Measurements from ENCODE around the gene MYB. TPM values are rescaled to one million over a fixed set of nuclear protein-coding genes. Genes with fewer than 3 reads are reported as not detected.

The MYB gene
- total and polyA plus RNA-seq, 2 of the 8 experiments (the other 6 are each of a cell fraction or from before 2014, with no cell fraction given): 4.0 to 7.6 TPM

DNA sequence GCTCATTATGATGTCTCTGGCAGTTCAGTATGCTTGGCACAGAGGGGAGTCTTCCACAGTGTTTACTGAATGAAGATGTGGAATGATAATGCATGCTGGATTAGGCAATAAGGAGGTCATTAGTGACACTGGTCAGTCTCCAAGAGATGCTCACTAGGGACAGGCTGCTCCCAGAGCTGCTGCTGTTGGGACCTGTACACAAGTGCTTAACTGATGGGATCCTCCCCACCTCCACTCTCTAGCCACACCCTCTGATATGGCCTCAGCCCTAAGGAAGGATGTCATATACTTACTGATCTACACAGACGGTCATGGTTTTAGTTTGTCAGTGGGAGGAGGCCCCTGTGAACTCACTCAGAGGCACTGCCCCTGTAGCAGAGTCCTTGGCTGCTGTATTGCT is 73.4 kb downstream of the MYB start:
- Histone ChIP-seq H3K4me1 (replicated peaks in 1 of 4; ENCODE audit: control insufficient read depth in 3 of 4, insufficient read depth in 4 of 4, low read length in 3 of 4) (peaks cover 4 to 28% (median 24%) of the 10 kb centered on the region in 4 experiments), H3K18ac (ENCODE audit: extremely low read depth, low read length) (no peak overlapping the region), H3K56ac (replicated peaks; ENCODE audit: insufficient read length, low read depth, low read length) (no peak overlapping the region), H3K14ac (ENCODE audit: insufficient read length) (no peak overlapping the region), H2BK5ac (ENCODE audit: low read depth, low read length) (0 out of 2 replicates have a peak overlapping the region, but pooled peaks have one; percentile 3), H3K4me3 (ENCODE audit: extremely low read depth in 1 of 4, insufficient read depth in 2 of 4, low read depth in 3 of 4, low read length in 4 of 4) (no peak overlapping the region), H3K9me3 (ENCODE audit: insufficient read depth in 2 of 2, low read depth in 1 of 2, low read length in 1 of 2) (no peaks in the 10 kb centered on the region), H3K79me1 (ENCODE audit: low read depth, low read length) (no peaks in the 10 kb centered on the region), H4K8ac (ENCODE audit: extremely low read depth, insufficient read depth, low read length) (no peak overlapping the region), H3K27me3 (replicated peaks in 1 of 4; ENCODE audit: control insufficient read depth in 3 of 4, extremely low read depth in 1 of 4, insufficient read depth in 3 of 4, low read length in 3 of 4) (no peaks in the 10 kb centered on the region), H2BK15ac (ENCODE audit: low read length) (peak overlapping the region; percentile 21), H3K4ac (replicated peaks; ENCODE audit: insufficient read length, low read depth, low read length) (no peak overlapping the region), H3K79me2 (ENCODE audit: control insufficient read depth in 1 of 2, insufficient read depth in 2 of 2, low read length in 2 of 2) (no peaks in the 10 kb centered on the region), H4K91ac (replicated peaks; ENCODE audit: insufficient read length, low read length) (no peak overlapping the region), H3K23ac (ENCODE audit: insufficient read length) (no peak overlapping the region), H4K5ac (ENCODE audit: insufficient read length, low read depth, low read length) (no peak overlapping the region), H2BK20ac (ENCODE audit: low read length) (0 out of 2 replicates have a peak overlapping the region, but pooled peaks have one; percentile 13), H2BK12ac (ENCODE audit: low read depth, low read length) (no peak overlapping the region), H3K36me3 (ENCODE audit: control insufficient read depth in 2 of 4, insufficient read depth in 4 of 4, low read length in 3 of 4) (no peaks in the 10 kb centered on the region), H3K9ac (replicated peaks in 1 of 4; ENCODE audit: extremely low read depth in 1 of 4, low read depth in 3 of 4, low read length in 3 of 4) (no peak overlapping the region), H4K20me1 (replicated peaks in 1 of 2; ENCODE audit: control insufficient read depth in 1 of 2, insufficient read depth in 2 of 2, low read length in 2 of 2) (no peaks in the 10 kb centered on the region), H3K27ac (ENCODE audit: low read depth, low read length) (no peak overlapping the region), H2AK5ac (ENCODE audit: low read depth, low read length) (no peak overlapping the region), H3K4me2 (ENCODE audit: insufficient read depth in 1 of 2, low read depth in 2 of 2, low read length in 2 of 2) (no peak overlapping the region), H2AFZ (ENCODE audit: low read length) (no peak overlapping the region), H3K23me2 (ENCODE audit: low read depth, low read length) (no peaks in the 10 kb centered on the region), H2BK120ac (replicated peaks; ENCODE audit: low read depth, low read length) (no peak overlapping the region)
- WGBS, 2 experiments (ENCODE audit: extremely low coverage in 1 of 2, insufficient coverage in 1 of 2, insufficient read length in 1 of 2, insufficient replicate concordance in 2 of 2, low coverage in 1 of 2, low lambda C conversion rate in 2 of 2, missing lambda C conversion rate in 1 of 2): 88% methylated on average over 1 of the region's 1 CpG; no CpG with 5 or more reads in 1 of the 2 experiments
- no peak for FAIRE-seq
- no peak for TF ChIP-seq BRCA1 (IDR thresholded peaks at IDR 0.05; ENCODE audit: low read depth, low read length)
- no peak for TF ChIP-seq FOSL1 (IDR thresholded peaks at IDR 0.05; ENCODE audit: insufficient read depth, low read depth, low read length)
- no peak for TF ChIP-seq SIX5 (IDR thresholded peaks at IDR 0.05; ENCODE audit: low read depth, low read length)
- no peak for TF ChIP-seq JUN (IDR thresholded peaks at IDR 0.05; ENCODE audit: low read depth, low read length)
- TF ChIP-seq USF2 (IDR thresholded peaks at IDR 0.05; ENCODE audit: low read length): no peak
- no peak for TF ChIP-seq SP2 (IDR thresholded peaks at IDR 0.05; ENCODE audit: low read length)
- no peak for TF ChIP-seq KDM1A (IDR thresholded peaks at IDR 0.05; ENCODE audit: borderline replicate concordance, low read length)
- TF ChIP-seq POLR2A (IDR thresholded peaks at IDR 0.05; ENCODE audit: control extremely low read depth in 1 of 2, low read depth in 2 of 2, low read length in 2 of 2): no peak
- TF ChIP-seq YY1 (IDR thresholded peaks at IDR 0.05; ENCODE audit: low read depth, low read length): no peak
- TF ChIP-seq BCL11A (IDR thresholded peaks at IDR 0.05; ENCODE audit: low read depth in 2 of 2, low read length in 2 of 2): no peak
- no peak for TF ChIP-seq TBP (IDR thresholded peaks at IDR 0.05; ENCODE audit: low read depth, low read length)
- no peak for TF ChIP-seq EZH2 (IDR thresholded peaks at IDR 0.05; ENCODE audit: low read depth, low read length, severe bottlenecking)
- TF ChIP-seq BACH1 (IDR thresholded peaks at IDR 0.05; ENCODE audit: low read length): no peak
- TF ChIP-seq NANOG (IDR thresholded peaks at IDR 0.05; ENCODE audit: insufficient read depth, low read depth, low read length, poor library complexity, severe bottlenecking): no peak
- POLR2A ChIA-PET (ENCODE audit: partially characterized antibody): no interaction called here
- CTCF ChIA-PET (ENCODE audit: partially characterized antibody): no interaction called here
- DNase-seq (ENCODE audit: low read depth in 1 of 2, low spot score in 2 of 2): no peak

Data from H1 (cell line).